ENCODE measurements around the gene ECM2. TPM values are rescaled to one million over a fixed set of nuclear protein-coding genes. Genes with fewer than 3 reads are reported as not detected.

Gene ECM2
- total RNA-seq, 1 donor from 2014 or later, result 0.18 TPM

DNA sequence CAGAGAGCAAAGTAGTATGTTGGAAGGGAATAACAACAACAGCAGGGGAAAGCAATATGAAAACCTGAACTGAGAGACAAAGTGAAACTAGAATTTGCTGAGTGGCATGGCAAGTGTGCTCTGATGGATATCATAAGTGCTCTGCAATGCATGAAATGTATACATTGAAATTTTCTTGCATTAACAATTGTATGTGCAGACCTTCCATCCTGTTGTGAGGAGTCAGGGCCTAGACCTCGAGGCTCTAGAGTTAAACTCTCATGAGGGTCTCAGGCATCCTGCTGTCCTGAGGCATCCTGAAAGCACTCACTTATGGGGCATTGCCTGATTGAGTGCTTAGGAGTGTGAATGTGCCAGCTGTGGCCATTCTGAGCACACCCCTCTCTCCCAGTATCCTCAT lies 1.1 kb downstream of the ECM2 start:
- Histone ChIP-seq H3K4me2 (ENCODE audit: low read length) (peak overlapping the region; percentile 46), H3K27me3 (ENCODE audit: insufficient read depth, low read length) (no peaks in the 10 kb centered on the region), H3K4me1 (ENCODE audit: insufficient read depth, low read length) (peaks cover 8% of the 10 kb centered on the region), H3K27ac (ENCODE audit: low read depth, low read length) (no peak overlapping the region), H3K9ac (ENCODE audit: low read length) (no peak overlapping the region), H3K9me3 (ENCODE audit: insufficient read depth, low read depth, low read length) (no peaks in the 10 kb centered on the region), H3K79me2 (ENCODE audit: insufficient read depth, low read length) (no peaks in the 10 kb centered on the region), H3K36me3 (ENCODE audit: insufficient read depth, low read length) (no peaks in the 10 kb centered on the region), H3K4me3 (ENCODE audit: insufficient read depth, low read depth, low read length) (no peak overlapping the region), H4K20me1 (ENCODE audit: insufficient read depth, low read length) (no peaks in the 10 kb centered on the region), H2AFZ (ENCODE audit: low read depth, low read length) (peak overlapping the region; percentile 47)
- H3K9me3 Mint-ChIP-seq (ENCODE audit: unreplicated experiment), result no peaks in the 10 kb centered on the region
- TF ChIP-seq, protein P1, sequence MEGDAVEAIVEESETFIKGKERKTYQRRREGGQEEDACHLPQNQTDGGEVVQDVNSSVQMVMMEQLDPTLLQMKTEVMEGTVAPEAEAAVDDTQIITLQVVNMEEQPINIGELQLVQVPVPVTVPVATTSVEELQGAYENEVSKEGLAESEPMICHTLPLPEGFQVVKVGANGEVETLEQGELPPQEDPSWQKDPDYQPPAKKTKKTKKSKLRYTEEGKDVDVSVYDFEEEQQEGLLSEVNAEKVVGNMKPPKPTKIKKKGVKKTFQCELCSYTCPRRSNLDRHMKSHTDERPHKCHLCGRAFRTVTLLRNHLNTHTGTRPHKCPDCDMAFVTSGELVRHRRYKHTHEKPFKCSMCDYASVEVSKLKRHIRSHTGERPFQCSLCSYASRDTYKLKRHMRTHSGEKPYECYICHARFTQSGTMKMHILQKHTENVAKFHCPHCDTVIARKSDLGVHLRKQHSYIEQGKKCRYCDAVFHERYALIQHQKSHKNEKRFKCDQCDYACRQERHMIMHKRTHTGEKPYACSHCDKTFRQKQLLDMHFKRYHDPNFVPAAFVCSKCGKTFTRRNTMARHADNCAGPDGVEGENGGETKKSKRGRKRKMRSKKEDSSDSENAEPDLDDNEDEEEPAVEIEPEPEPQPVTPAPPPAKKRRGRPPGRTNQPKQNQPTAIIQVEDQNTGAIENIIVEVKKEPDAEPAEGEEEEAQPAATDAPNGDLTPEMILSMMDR (IDR thresholded peaks at IDR 0.05; ENCODE audit: insufficient read depth, low read depth, low read length), result no peak
- TF ChIP-seq EZH2 (IDR thresholded peaks at IDR 0.05; ENCODE audit: insufficient read depth, low read length), result no peak
- H3K27me3 Mint-ChIP-seq (ENCODE audit: low read depth, unreplicated experiment), result no peaks in the 10 kb centered on the region
- no peaks in the 10 kb centered on the region for H3K36me3 Mint-ChIP-seq (ENCODE audit: low read depth, unreplicated experiment)
- peaks cover 9% of the 10 kb centered on the region for H3K4me1 Mint-ChIP-seq (ENCODE audit: low read depth, unreplicated experiment)
- H3K27ac Mint-ChIP-seq (ENCODE audit: unreplicated experiment), result peak overlapping the region; percentile 6
- FAIRE-seq (no peak), DNase-seq (ENCODE audit: low read depth) (no peak)
- H3K4me3 Mint-ChIP-seq (ENCODE audit: unreplicated experiment), result no peak overlapping the region

DNA sequence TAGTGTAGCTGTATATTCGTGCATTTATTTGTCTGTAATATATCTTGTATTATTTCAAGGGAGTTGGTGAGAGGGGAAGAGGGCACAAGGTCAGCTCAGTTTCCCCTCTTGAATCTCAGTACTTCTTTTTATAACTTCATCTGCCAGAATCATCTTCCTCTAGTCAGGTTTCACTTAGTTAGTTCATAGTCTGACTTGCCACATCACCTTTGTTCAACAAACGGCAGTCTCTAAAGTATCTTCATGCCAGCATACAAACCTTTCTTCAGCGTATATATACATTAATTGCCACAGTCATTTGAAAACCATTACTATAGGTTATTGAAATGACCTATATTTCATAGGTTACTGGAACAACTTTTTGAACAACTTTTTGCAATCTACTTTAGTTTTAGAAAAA lies 1.6 kb downstream of the ECM2 start:
- no peaks in the 10 kb centered on the region for H3K27me3 Mint-ChIP-seq (ENCODE audit: low read depth, unreplicated experiment)
- H3K27me3 ChIP-seq (ENCODE audit: insufficient read depth, low read length), result no peaks in the 10 kb centered on the region
- no peaks in the 10 kb centered on the region for H3K9me3 ChIP-seq (ENCODE audit: insufficient read depth, low read depth, low read length)
- no peak overlapping the region for H3K27ac ChIP-seq (ENCODE audit: low read depth, low read length)
- DNase-seq (ENCODE audit: low read depth), result no peak
- no peaks in the 10 kb centered on the region for H3K36me3 Mint-ChIP-seq (ENCODE audit: low read depth, unreplicated experiment)
- H3K4me3 Mint-ChIP-seq (ENCODE audit: unreplicated experiment), result no peak overlapping the region
- H3K4me3 ChIP-seq (ENCODE audit: insufficient read depth, low read depth, low read length), result no peak overlapping the region
- H3K27ac Mint-ChIP-seq (ENCODE audit: unreplicated experiment), result no peak overlapping the region
- no peaks in the 10 kb centered on the region for H3K9me3 Mint-ChIP-seq (ENCODE audit: unreplicated experiment)
- no peak overlapping the region for H2AFZ ChIP-seq (ENCODE audit: low read depth, low read length)
- no peak overlapping the region for H3K9ac ChIP-seq (ENCODE audit: low read length)
- peaks cover 8% of the 10 kb centered on the region for H3K4me1 ChIP-seq (ENCODE audit: insufficient read depth, low read length)
- TF ChIP-seq EZH2 (IDR thresholded peaks at IDR 0.05; ENCODE audit: insufficient read depth, low read length), result no peak
- TF ChIP-seq, protein P1 (IDR thresholded peaks at IDR 0.05; ENCODE audit: insufficient read depth, low read depth, low read length), result no peak
- peaks cover 9% of the 10 kb centered on the region for H3K4me1 Mint-ChIP-seq (ENCODE audit: low read depth, unreplicated experiment)
- FAIRE-seq, result no peak
- peak overlapping the region; percentile 46 for H3K4me2 ChIP-seq (ENCODE audit: low read length)
- no peaks in the 10 kb centered on the region for H4K20me1 ChIP-seq (ENCODE audit: insufficient read depth, low read length)
- no peaks in the 10 kb centered on the region for H3K36me3 ChIP-seq (ENCODE audit: insufficient read depth, low read length)
- no peaks in the 10 kb centered on the region for H3K79me2 ChIP-seq (ENCODE audit: insufficient read depth, low read length)

DNA sequence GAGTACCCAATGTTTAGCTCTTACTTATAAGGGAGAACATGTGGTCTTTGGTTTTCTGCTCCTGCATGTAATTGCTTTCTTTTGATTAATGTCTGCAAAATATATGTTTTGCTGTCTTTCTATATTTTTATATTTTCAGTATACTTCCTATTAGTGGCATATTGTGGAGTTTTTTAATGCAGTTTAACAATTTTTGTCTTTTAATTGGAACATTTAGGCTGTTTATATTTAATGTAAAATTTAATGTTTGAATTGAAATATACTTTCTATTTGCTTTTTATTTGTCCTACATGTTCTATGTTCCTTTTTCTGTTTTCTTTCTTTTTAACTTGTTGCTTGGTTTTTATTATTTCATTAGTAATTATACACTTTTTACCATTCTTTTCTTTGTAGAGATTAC lies 4.9 kb downstream of the ECM2 start:
- Histone ChIP-seq H3K9ac (ENCODE audit: low read length) (no peak overlapping the region), H3K4me3 (ENCODE audit: insufficient read depth, low read depth, low read length) (no peak overlapping the region), H3K4me2 (ENCODE audit: low read length) (no peak overlapping the region), H3K4me1 (ENCODE audit: insufficient read depth, low read length) (no peaks in the 10 kb centered on the region), H3K9me3 (ENCODE audit: insufficient read depth, low read depth, low read length) (no peaks in the 10 kb centered on the region), H4K20me1 (ENCODE audit: insufficient read depth, low read length) (no peaks in the 10 kb centered on the region), H3K27me3 (ENCODE audit: insufficient read depth, low read length) (no peaks in the 10 kb centered on the region), H2AFZ (ENCODE audit: low read depth, low read length) (no peak overlapping the region), H3K36me3 (ENCODE audit: insufficient read depth, low read length) (no peaks in the 10 kb centered on the region), H3K27ac (ENCODE audit: low read depth, low read length) (no peak overlapping the region), H3K79me2 (ENCODE audit: insufficient read depth, low read length) (no peaks in the 10 kb centered on the region)
- Mint-ChIP-seq H3K36me3 (ENCODE audit: low read depth, unreplicated experiment) (no peaks in the 10 kb centered on the region), H3K4me3 (ENCODE audit: unreplicated experiment) (no peak overlapping the region), H3K9me3 (ENCODE audit: unreplicated experiment) (no peaks in the 10 kb centered on the region), H3K27me3 (ENCODE audit: low read depth, unreplicated experiment) (no peaks in the 10 kb centered on the region), H3K4me1 (ENCODE audit: low read depth, unreplicated experiment) (no peaks in the 10 kb centered on the region), H3K27ac (ENCODE audit: unreplicated experiment) (no peak overlapping the region)
- FAIRE-seq (no peak), DNase-seq (ENCODE audit: low read depth) (no peak)
- no peak for TF ChIP-seq EZH2 (IDR thresholded peaks at IDR 0.05; ENCODE audit: insufficient read depth, low read length)
- TF ChIP-seq, protein P1 (IDR thresholded peaks at IDR 0.05; ENCODE audit: insufficient read depth, low read depth, low read length), result no peak
